Nephron progenitor cell (in vitro differentiated cells): ENCODE measurements around the gene VPS25.

Experiments used
- DNase-seq: peaks from one replicate; pipeline ENCODE4 v3.0.0; 2021
- H3K27ac Mint-ChIP-seq: 2 replicates; pipeline ENCODE4 v1.8.0; 2021; ENCODE audit warnings: mild to moderate bottlenecking, moderate library complexity, mixed read lengths
- H3K27me3 Mint-ChIP-seq: 2 replicates; pipeline ENCODE4 v1.8.0; 2021; ENCODE audit warnings: mild to moderate bottlenecking, low read depth, mixed read lengths; ENCODE audit not compliant: poor library complexity
- H3K36me3 Mint-ChIP-seq: 2 replicates; pipeline ENCODE4 v1.8.0; 2021; ENCODE audit warnings: low read depth, mixed read lengths
- H3K4me1 Mint-ChIP-seq: 2 replicates; pipeline ENCODE4 v1.8.0; 2021; ENCODE audit warnings: mixed read lengths
- H3K4me3 Mint-ChIP-seq: 2 replicates; pipeline ENCODE4 v1.8.0; 2021; ENCODE audit warnings: mild to moderate bottlenecking, moderate library complexity, mixed read lengths
- H3K9me3 Mint-ChIP-seq: 2 replicates; pipeline ENCODE4 v1.8.0; 2021; ENCODE audit warnings: mild to moderate bottlenecking, moderate library complexity, mixed read lengths
- CTCF ChIP-seq: fragments of 200-600 bp; sonication (generic); IDR thresholded peaks from 2 replicates; pipeline ENCODE4 v1.5.0; 2021; ENCODE audit warnings: antibody characterized with exemption

VPS25 gene

GRCh38 chr17:42744283-42744805 lies 28.9 kb upstream of the VPS25 start:
- no peak for TF ChIP-seq CTCF
- H3K36me3 Mint-ChIP-seq, result peaks cover 8% of the 10 kb centered on the region
- peak overlapping the region; percentile 89 for H3K27ac Mint-ChIP-seq
- peaks cover 37% of the 10 kb centered on the region for H3K4me1 Mint-ChIP-seq
- peaks cover 18% of the 10 kb centered on the region for H3K27me3 Mint-ChIP-seq
- H3K4me3 Mint-ChIP-seq, result peak overlapping the region; percentile 90
- peaks cover 9% of the 10 kb centered on the region for H3K9me3 Mint-ChIP-seq
- no peak for DNase-seq

GRCh38 chr17:42744806-42745617 lies 28.2 kb upstream of the VPS25 start, which contains the start of gene EZH1:
EZH1 (minus strand) TSS chr17:42745040; CDS start chr17:42728941, 16,099 bp downstream.
- TF ChIP-seq CTCF, result no peak
- peak within 1 kb of the TSS; percentile 90 for H3K4me3 Mint-ChIP-seq
- DNase-seq, result peak; percentile 93
- peaks cover 18% of the 10 kb centered on the region for H3K27me3 Mint-ChIP-seq
- H3K9me3 Mint-ChIP-seq, result peaks cover 9% of the 10 kb centered on the region
- peaks cover 43% of the 10 kb centered on the region for H3K4me1 Mint-ChIP-seq
- peak within 1 kb of the TSS; percentile 89 for H3K27ac Mint-ChIP-seq
- H3K36me3 Mint-ChIP-seq, result peaks cover 8% of the 10 kb centered on the region

- H3K4me3 Mint-ChIP-seq, result no peak overlapping the region
- H3K4me1 Mint-ChIP-seq, result peaks cover 52% of the 10 kb centered on the region
- no peaks in the 10 kb centered on the region for H3K36me3 Mint-ChIP-seq
- peaks cover 38% of the 10 kb centered on the region for H3K27me3 Mint-ChIP-seq
- H3K9me3 Mint-ChIP-seq, result peaks cover 9% of the 10 kb centered on the region
- TF ChIP-seq CTCF, result no peak
- no peak for DNase-seq
- H3K27ac Mint-ChIP-seq, result peak overlapping the region; percentile 72
Measured at GRCh38 chr17:42748202-42748907, 24.9 kb upstream of the VPS25 start.

- Mint-ChIP-seq H3K9me3 (peaks cover 9% of the 10 kb centered on the region), H3K4me3 (peak overlapping the region; percentile 23), H3K27me3 (peaks cover 42% of the 10 kb centered on the region), H3K36me3 (no peaks in the 10 kb centered on the region), H3K27ac (peak overlapping the region; percentile 86), H3K4me1 (peaks cover 44% of the 10 kb centered on the region)
- DNase-seq, result no peak
- no peak for TF ChIP-seq CTCF
Measured at GRCh38 chr17:42748908-42749798, 24.1 kb upstream of the VPS25 start.

GRCh38 chr17:42750739-42751344 lies 22.4 kb upstream of the VPS25 start:
- DNase-seq, result no peak
- H3K27ac Mint-ChIP-seq, result peak overlapping the region; percentile 74
- TF ChIP-seq CTCF, result no peak
- peaks cover 47% of the 10 kb centered on the region for H3K4me1 Mint-ChIP-seq
- H3K36me3 Mint-ChIP-seq, result no peaks in the 10 kb centered on the region
- H3K9me3 Mint-ChIP-seq, result no peaks in the 10 kb centered on the region
- H3K27me3 Mint-ChIP-seq, result peaks cover 45% of the 10 kb centered on the region
- no peak overlapping the region for H3K4me3 Mint-ChIP-seq
